Measurements from ENCODE around the gene SYNE1. TPM values are rescaled to one million over a fixed set of nuclear protein-coding genes. Genes with fewer than 3 reads are reported as not detected.
A peak's percentile ranks its signal among the peaks of the same experiment; 100 is the strongest.

The SYNE1 gene
- total RNA-seq, 1 donor from 2014 or later = 12.7 TPM

- no peak overlapping the region for H3K4me3 Mint-ChIP-seq (ENCODE audit: unreplicated experiment)
- H3K27ac Mint-ChIP-seq (ENCODE audit: unreplicated experiment) = no peak overlapping the region
- H3K9me3 Mint-ChIP-seq (ENCODE audit: unreplicated experiment) = no peaks in the 10 kb centered on the region
- no peaks in the 10 kb centered on the region for H3K36me3 Mint-ChIP-seq (ENCODE audit: low read depth, unreplicated experiment)
- TF ChIP-seq CTCF (IDR thresholded peaks at IDR 0.05; ENCODE audit: unreplicated experiment) = no peak
- peaks cover 3% of the 10 kb centered on the region for H3K4me1 Mint-ChIP-seq (ENCODE audit: unreplicated experiment)
- DNase-seq (ENCODE audit: low spot score) = no peak
- peaks cover 3% of the 10 kb centered on the region for H3K27me3 Mint-ChIP-seq (ENCODE audit: unreplicated experiment)
Measured at GRCh38 chr6:152454003-152454402, 183.2 kb downstream of the SYNE1 start.

GRCh38 chr6:152453421-152453820, 183.7 kb downstream of the SYNE1 start:
- no peak overlapping the region for H3K27ac Mint-ChIP-seq (ENCODE audit: unreplicated experiment)
- peak; percentile 25 for DNase-seq (ENCODE audit: low spot score)
- peaks cover 3% of the 10 kb centered on the region for H3K4me1 Mint-ChIP-seq (ENCODE audit: unreplicated experiment)

DNA sequence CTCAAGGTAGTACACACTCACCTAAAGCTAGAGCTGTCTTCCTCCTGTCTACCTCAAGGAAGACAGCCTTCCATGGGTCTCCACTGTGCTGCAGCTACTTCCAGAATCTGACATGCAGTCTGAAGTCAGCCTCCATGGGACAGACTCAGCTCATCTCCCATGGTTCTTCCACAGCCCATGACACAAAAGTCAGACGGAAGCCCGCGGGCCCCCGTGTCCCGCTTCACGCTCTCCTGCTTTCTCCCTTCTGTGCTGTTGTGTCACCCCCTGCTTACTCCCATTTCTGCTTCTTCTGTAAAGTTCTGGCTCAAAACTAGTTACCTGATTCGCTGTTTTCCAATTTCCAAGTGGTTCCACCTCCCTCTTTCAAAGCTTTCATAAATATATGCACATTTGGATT, 184.5 kb downstream of the SYNE1 start:
- no peak overlapping the region for H3K27ac Mint-ChIP-seq (ENCODE audit: unreplicated experiment)

More at GRCh38 chr6:152453421-152453820, 183.7 kb downstream of the SYNE1 start:
- H3K36me3 Mint-ChIP-seq (ENCODE audit: low read depth, unreplicated experiment) = no peaks in the 10 kb centered on the region
- no peaks in the 10 kb centered on the region for H3K9me3 Mint-ChIP-seq (ENCODE audit: unreplicated experiment)
- no peak for TF ChIP-seq CTCF (IDR thresholded peaks at IDR 0.05; ENCODE audit: unreplicated experiment)
- peaks cover 3% of the 10 kb centered on the region for H3K27me3 Mint-ChIP-seq (ENCODE audit: unreplicated experiment)
- H3K4me3 Mint-ChIP-seq (ENCODE audit: unreplicated experiment) = no peak overlapping the region

GRCh38 chr6:152450519-152450918, 186.6 kb downstream of the SYNE1 start:
- no peak for TF ChIP-seq CTCF (IDR thresholded peaks at IDR 0.05; ENCODE audit: unreplicated experiment)
- H3K9me3 Mint-ChIP-seq (ENCODE audit: unreplicated experiment) = no peaks in the 10 kb centered on the region
- H3K27ac Mint-ChIP-seq (ENCODE audit: unreplicated experiment) = no peak overlapping the region
- no peaks in the 10 kb centered on the region for H3K36me3 Mint-ChIP-seq (ENCODE audit: low read depth, unreplicated experiment)
- H3K4me1 Mint-ChIP-seq (ENCODE audit: unreplicated experiment) = peaks cover 3% of the 10 kb centered on the region
- DNase-seq (ENCODE audit: low spot score) = no peak
- H3K27me3 Mint-ChIP-seq (ENCODE audit: unreplicated experiment) = peaks cover 1% of the 10 kb centered on the region
- H3K4me3 Mint-ChIP-seq (ENCODE audit: unreplicated experiment) = no peak overlapping the region

More for the DNA sequence above, 184.5 kb downstream of the SYNE1 start:
- Mint-ChIP-seq H3K27me3 (ENCODE audit: unreplicated experiment) (peaks cover 3% of the 10 kb centered on the region), H3K4me3 (ENCODE audit: unreplicated experiment) (no peak overlapping the region), H3K36me3 (ENCODE audit: low read depth, unreplicated experiment) (no peaks in the 10 kb centered on the region), H3K9me3 (ENCODE audit: unreplicated experiment) (no peaks in the 10 kb centered on the region), H3K4me1 (ENCODE audit: unreplicated experiment) (peaks cover 3% of the 10 kb centered on the region)
- no peak for DNase-seq (ENCODE audit: low spot score)
- no peak for TF ChIP-seq CTCF (IDR thresholded peaks at IDR 0.05; ENCODE audit: unreplicated experiment)

- no peak overlapping the region for H3K4me3 Mint-ChIP-seq (ENCODE audit: unreplicated experiment)
- TF ChIP-seq CTCF (IDR thresholded peaks at IDR 0.05; ENCODE audit: unreplicated experiment) = no peak
- DNase-seq (ENCODE audit: low spot score) = no peak
- H3K9me3 Mint-ChIP-seq (ENCODE audit: unreplicated experiment) = no peaks in the 10 kb centered on the region
- H3K4me1 Mint-ChIP-seq (ENCODE audit: unreplicated experiment) = peaks cover 2% of the 10 kb centered on the region
- no peaks in the 10 kb centered on the region for H3K36me3 Mint-ChIP-seq (ENCODE audit: low read depth, unreplicated experiment)
- peaks cover 2% of the 10 kb centered on the region for H3K27me3 Mint-ChIP-seq (ENCODE audit: unreplicated experiment)
- no peak overlapping the region for H3K27ac Mint-ChIP-seq (ENCODE audit: unreplicated experiment)
Measured at GRCh38 chr6:152441902-152442301, 195.3 kb downstream of the SYNE1 start.

Measured in endothelial cell (in vitro differentiated cells).